NB4 (cell line): Measurements from ENCODE around the gene ANTKMT.

ENCODE experiments used
- MYC ChIP-seq: IDR thresholded peaks from 2 replicates; pipeline ENCODE4 v1.6.1; 2011; ENCODE audit warnings: low read depth, low read length
- TF ChIP-seq, protein P1 (sequence below): IDR thresholded peaks from one replicate; pipeline ENCODE4 v1.5.1; 2012; ENCODE audit warnings: low read depth, low read length

DNA sequence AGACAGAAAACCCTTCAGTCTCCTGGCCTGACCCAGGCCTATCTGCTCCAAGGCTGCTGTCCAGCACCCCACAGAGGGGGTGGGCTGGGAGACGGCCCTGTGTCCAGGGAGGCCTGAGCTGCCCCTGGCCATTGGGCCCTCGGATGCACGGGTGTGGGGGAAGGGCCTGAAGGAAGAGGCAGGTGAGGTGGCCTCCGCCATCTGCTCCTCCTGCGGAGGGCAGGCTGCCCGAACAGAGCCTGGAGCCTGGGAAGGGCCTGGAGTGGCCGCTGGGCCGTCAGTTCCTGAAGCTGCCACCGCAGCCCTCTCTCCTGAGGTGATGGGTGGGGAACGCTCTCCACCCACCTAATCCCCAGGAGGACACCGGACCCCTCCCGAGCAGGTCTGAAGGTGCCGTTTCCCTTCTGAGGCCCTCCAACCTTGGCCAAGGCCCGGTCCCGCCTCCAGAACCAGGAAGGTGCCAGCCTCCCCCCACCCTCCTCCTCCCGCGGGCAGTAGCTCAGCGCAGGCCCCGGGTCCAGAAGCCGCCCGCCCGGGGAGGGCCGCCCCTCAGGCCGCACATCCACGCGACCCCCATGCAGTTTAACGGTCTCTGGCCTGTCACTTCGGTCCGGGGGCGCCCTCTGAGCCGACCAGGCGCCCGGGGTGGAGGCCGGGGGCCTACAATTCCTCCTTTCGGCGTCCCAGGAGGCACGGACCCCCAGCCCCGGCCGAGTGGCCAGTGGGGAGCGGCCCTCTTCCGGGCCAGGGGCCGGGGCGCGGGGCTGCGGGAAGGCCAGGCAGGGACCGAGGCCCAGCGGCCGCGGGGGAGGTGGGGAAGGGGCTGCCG lies 16.2 kb upstream of the ANTKMT start:
- no peak for TF ChIP-seq MYC
- TF ChIP-seq, protein P1, sequence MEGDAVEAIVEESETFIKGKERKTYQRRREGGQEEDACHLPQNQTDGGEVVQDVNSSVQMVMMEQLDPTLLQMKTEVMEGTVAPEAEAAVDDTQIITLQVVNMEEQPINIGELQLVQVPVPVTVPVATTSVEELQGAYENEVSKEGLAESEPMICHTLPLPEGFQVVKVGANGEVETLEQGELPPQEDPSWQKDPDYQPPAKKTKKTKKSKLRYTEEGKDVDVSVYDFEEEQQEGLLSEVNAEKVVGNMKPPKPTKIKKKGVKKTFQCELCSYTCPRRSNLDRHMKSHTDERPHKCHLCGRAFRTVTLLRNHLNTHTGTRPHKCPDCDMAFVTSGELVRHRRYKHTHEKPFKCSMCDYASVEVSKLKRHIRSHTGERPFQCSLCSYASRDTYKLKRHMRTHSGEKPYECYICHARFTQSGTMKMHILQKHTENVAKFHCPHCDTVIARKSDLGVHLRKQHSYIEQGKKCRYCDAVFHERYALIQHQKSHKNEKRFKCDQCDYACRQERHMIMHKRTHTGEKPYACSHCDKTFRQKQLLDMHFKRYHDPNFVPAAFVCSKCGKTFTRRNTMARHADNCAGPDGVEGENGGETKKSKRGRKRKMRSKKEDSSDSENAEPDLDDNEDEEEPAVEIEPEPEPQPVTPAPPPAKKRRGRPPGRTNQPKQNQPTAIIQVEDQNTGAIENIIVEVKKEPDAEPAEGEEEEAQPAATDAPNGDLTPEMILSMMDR = no peak
